ENCODE results near the gene MYT1.

The MYT1 gene

GRCh38 chr20:64136004-64136710 lies 28.1 kb upstream of the MYT1 start:
- no peak for DNase-seq (ENCODE audit: low spot score)
- no peak for TF ChIP-seq CTCF (IDR thresholded peaks at IDR 0.05; ENCODE audit: extremely low read depth, missing control alignments)

DNA sequence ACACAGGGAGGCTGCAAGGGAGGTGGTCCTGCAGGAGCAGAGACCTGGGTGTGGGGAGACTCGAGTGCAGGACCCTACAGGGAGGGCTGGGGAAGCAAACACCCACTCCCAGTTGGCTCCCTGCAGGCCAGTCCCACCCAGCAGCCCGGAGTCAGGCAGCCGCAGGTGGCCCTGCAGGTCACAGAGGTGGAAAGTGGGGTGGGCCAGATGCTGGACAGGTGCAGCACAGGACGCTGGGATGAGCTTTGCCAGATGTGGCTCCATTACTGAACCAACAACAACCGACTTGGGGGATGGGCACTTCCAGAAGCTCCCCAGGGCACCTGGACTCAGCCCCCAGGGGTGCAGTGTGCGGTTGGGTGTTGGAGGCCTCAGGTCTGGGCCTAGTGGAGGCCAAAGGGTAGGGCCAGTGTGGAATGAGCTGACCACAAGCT lies 26.6 kb upstream of the MYT1 start:
- TF ChIP-seq CTCF (IDR thresholded peaks at IDR 0.05; ENCODE audit: extremely low read depth, missing control alignments) = no peak
- DNase-seq (ENCODE audit: low spot score) = no peak

DNA sequence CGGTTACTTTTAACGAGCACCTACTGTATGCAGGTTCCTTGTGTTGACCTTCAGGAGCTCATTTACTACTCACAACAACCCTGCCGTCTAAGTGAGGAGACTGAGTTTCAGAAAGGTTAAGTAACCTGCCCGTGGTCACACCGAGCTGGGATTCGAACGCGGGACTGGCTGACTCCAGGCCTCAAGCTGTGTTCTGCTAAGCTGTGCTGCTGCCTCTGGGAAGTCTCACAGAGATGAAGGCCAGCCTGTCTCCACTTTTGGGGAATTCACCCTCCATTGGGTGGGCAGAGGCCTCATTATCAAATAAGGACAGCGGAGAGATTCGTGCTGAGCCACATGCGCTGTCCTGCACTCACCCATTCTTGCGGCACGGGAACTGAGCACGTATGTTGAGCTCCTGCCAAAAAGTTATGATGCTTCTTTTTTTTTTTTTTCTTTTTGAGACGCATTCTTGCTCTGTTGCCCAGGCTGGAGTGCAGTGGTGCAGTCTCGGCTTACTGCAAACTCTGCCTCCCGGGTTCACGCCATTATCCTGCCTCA lies 25.9 kb upstream of the MYT1 start:
- TF ChIP-seq CTCF (IDR thresholded peaks at IDR 0.05; ENCODE audit: extremely low read depth, missing control alignments) = no peak
- DNase-seq (ENCODE audit: low spot score) = no peak

DNA sequence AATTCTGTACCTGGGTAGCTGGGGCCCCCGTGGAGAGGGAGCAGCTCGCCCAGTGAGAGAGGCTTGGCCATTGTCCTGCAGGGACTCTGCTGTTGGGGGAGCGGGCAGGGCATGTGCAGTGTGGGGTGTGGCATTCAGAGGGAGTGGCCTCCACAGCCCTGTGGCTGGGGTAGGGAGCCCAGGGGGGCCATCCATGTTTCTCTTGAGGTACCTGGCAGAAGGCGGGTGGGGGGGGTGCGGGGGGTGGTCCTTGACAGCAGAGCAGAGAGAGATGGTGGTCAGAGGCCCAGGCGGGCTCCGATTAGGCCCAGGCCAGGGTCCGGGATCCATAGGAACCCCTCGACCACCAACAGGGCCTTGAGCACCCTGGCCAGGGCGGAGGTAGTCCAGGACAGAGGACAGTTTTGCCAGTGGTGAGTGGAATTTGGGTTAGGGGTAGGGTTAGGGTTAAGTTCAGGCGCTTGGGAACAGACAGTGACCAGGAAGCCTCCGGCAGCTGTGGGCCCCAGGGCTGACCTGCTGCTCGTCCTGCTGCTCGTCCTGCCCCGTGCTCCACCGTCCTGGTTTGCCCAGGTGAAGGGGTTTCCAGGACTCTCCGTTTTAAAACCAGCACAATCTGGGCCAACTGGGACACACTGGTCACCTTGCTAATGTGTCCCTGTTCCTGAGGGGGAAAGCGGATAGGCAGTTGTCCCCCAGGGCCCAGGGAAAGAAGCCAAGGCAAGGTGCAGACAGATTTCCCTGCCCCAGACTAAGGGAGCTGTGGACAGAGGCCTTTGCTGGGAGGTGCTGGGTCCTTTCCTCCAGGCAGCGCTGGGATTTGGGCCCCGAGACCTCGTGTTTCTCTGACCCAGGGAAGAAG lies 24.8 kb upstream of the MYT1 start:
- DNase-seq (ENCODE audit: low spot score) = no peak
- no peak for TF ChIP-seq CTCF (IDR thresholded peaks at IDR 0.05; ENCODE audit: extremely low read depth, missing control alignments)

- TF ChIP-seq CTCF (IDR thresholded peaks at IDR 0.05; ENCODE audit: extremely low read depth, missing control alignments) = no peak
These were observed 24.0 kb upstream of the MYT1 start for GRCh38 chr20:64140061-64140931.

DNA sequence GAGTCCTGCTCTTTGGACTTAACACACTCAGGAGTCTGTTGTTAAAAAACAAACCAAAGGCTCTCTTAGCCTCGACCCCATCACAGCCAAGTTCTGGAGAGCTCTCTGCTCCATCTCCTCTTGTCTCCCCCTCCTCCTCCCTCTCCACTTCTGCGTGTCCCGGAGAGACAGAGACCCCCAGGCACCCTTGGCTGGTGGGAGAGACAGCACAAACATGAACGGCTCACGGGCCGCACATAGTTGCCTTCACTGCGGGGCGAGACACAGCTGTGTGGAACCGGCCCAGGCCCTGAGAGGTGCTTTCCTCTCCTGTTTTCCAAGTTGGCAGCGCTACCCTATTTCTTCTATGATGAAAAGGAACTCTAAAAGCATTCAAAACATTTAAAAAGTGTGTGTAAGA lies 23.3 kb upstream of the MYT1 start:
- TF ChIP-seq CTCF (IDR thresholded peaks at IDR 0.05; ENCODE audit: extremely low read depth, missing control alignments) = no peak
- no peak for DNase-seq (ENCODE audit: low spot score)

More at GRCh38 chr20:64140061-64140931, 24.0 kb upstream of the MYT1 start:
- DNase-seq (ENCODE audit: low spot score) = no peak
